Chondrocyte (in vitro differentiated cells): Measurements from ENCODE around the gene CEP85L. TPM values are rescaled to one million over a fixed set of nuclear protein-coding genes. Genes with fewer than 3 reads are reported as not detected.

Experiments
- DNase-seq: peaks from one replicate; pipeline ENCODE4 v3.0.0; 2021; ENCODE audit warnings: mixed read lengths, low spot score
- H3K27ac Mint-ChIP-seq: one replicate; pipeline ENCODE4 v1.8.0; 2021; ENCODE audit warnings: mild to moderate bottlenecking, moderate library complexity, mixed read lengths; ENCODE audit not compliant: unreplicated experiment
- H3K27me3 Mint-ChIP-seq: 2 replicates; pipeline ENCODE4 v1.8.0; 2021; ENCODE audit warnings: low read depth, mixed read lengths
- H3K36me3 Mint-ChIP-seq: 2 replicates; pipeline ENCODE4 v1.8.0; 2021; ENCODE audit warnings: low read depth, mixed read lengths
- H3K4me1 Mint-ChIP-seq: 2 replicates; pipeline ENCODE4 v1.8.0; 2021; ENCODE audit warnings: low read depth, mild to moderate bottlenecking, mixed read lengths
- H3K4me3 Mint-ChIP-seq: one replicate; pipeline ENCODE4 v1.8.0; 2021; ENCODE audit warnings: mild to moderate bottlenecking, moderate library complexity, mixed read lengths; ENCODE audit not compliant: unreplicated experiment
- H3K9me3 Mint-ChIP-seq: 2 replicates; pipeline ENCODE4 v1.8.0; 2021; ENCODE audit warnings: low read depth, mixed read lengths
- CTCF ChIP-seq: fragments of 200-600 bp; sonication (generic); IDR thresholded peaks from 2 replicates; pipeline ENCODE4 v1.5.0; 2021; ENCODE audit warnings: antibody characterized with exemption, mild to moderate bottlenecking, moderate library complexity
- total RNA-seq: library from RNA; stranded (reverse); gene quantifications from 3 replicates; pipeline ENCODE4 v1.2.1, GENCODE V29; 2021

Gene CEP85L
- total RNA-seq, 1 donor from 2014 or later: 10.4 TPM

- TF ChIP-seq CTCF: no peak
- H3K9me3 Mint-ChIP-seq: peaks cover 3% of the 10 kb centered on the region
- peaks cover 12% of the 10 kb centered on the region for H3K36me3 Mint-ChIP-seq
- DNase-seq: no peak
- H3K27me3 Mint-ChIP-seq: no peaks in the 10 kb centered on the region
- peaks cover 5% of the 10 kb centered on the region for H3K4me1 Mint-ChIP-seq
- H3K27ac Mint-ChIP-seq: no peak overlapping the region
- H3K4me3 Mint-ChIP-seq: no peak overlapping the region
These were observed 150.3 kb downstream of the CEP85L start for GRCh38 chr6:118501099-118501498.

GRCh38 chr6:118500130-118501015 lies 151.0 kb downstream of the CEP85L start:
- H3K4me1 Mint-ChIP-seq: peaks cover 3% of the 10 kb centered on the region
- H3K27ac Mint-ChIP-seq: no peak overlapping the region
- H3K27me3 Mint-ChIP-seq: no peaks in the 10 kb centered on the region
- peaks cover 15% of the 10 kb centered on the region for H3K36me3 Mint-ChIP-seq
- peaks cover 3% of the 10 kb centered on the region for H3K9me3 Mint-ChIP-seq
- no peak for DNase-seq
- H3K4me3 Mint-ChIP-seq: no peak overlapping the region
- no peak for TF ChIP-seq CTCF

GRCh38 chr6:118495485-118496280 lies 155.7 kb downstream of the CEP85L start:
- Mint-ChIP-seq H3K9me3 (peaks cover 3% of the 10 kb centered on the region), H3K27me3 (no peaks in the 10 kb centered on the region), H3K4me1 (peaks cover 20% of the 10 kb centered on the region), H3K36me3 (peaks cover 14% of the 10 kb centered on the region), H3K4me3 (no peak overlapping the region), H3K27ac (no peak overlapping the region)
- no peak for DNase-seq
- TF ChIP-seq CTCF: no peak

- Mint-ChIP-seq H3K4me1 (peaks cover 20% of the 10 kb centered on the region), H3K36me3 (peaks cover 27% of the 10 kb centered on the region), H3K4me3 (no peak overlapping the region), H3K27me3 (no peaks in the 10 kb centered on the region), H3K27ac (peak overlapping the region; percentile 76), H3K9me3 (peaks cover 16% of the 10 kb centered on the region)
- no peak for DNase-seq
- TF ChIP-seq CTCF: no peak
These were observed 157.3 kb downstream of the CEP85L start for GRCh38 chr6:118494091-118494490.

GRCh38 chr6:118489990-118490389 lies 161.4 kb downstream of the CEP85L start:
- DNase-seq: no peak
- Mint-ChIP-seq H3K27me3 (no peaks in the 10 kb centered on the region), H3K4me1 (peaks cover 23% of the 10 kb centered on the region), H3K27ac (no peak overlapping the region), H3K4me3 (no peak overlapping the region), H3K9me3 (peaks cover 35% of the 10 kb centered on the region), H3K36me3 (peaks cover 45% of the 10 kb centered on the region)
- no peak for TF ChIP-seq CTCF
